MCF 10A (cell line): Measurements from ENCODE around the gene MYH6. TPM values are rescaled to one million over a fixed set of nuclear protein-coding genes. Genes with fewer than 3 reads are reported as not detected.

ENCODE experiments used
- BruUV-seq: library from RNA; stranded (reverse); fragments of 400-500 nt; replicated peaks from 2 replicates; lab custom pipeline; 2021; lab: Mats Ljungman, UMichigan
- CTCF ChIA-PET: fragments of 300-600 bp; sonication (Branson Sonifier 250); formaldehyde crosslinking; extraction: SDS; loops from one replicate; lab custom pipeline; 2021; ENCODE audit warnings: antibody characterized with exemption, inconsistent platforms; lab: Yijun Ruan, JAX
- POLR2A ChIA-PET: fragments of 300-600, 350-650 bp; sonication (Branson Sonifier 250); formaldehyde crosslinking; extraction: SDS; loops from one replicate; lab custom pipeline; 2020; ENCODE audit warnings: antibody characterized with exemption, inconsistent platforms; lab: Yijun Ruan, JAX
- DNase-seq: peaks from one replicate; pipeline ENCODE4 v3.0.0-alpha.2; 2018; ENCODE audit not compliant: unreplicated experiment
- H3K27ac Mint-ChIP-seq: one replicate; pipeline ENCODE4 v1.8.0; 2022; ENCODE audit warnings: mild to moderate bottlenecking, low read depth, mixed read lengths; ENCODE audit not compliant: unreplicated experiment
- H3K27me3 Mint-ChIP-seq: one replicate; pipeline ENCODE4 v1.8.0; 2022; ENCODE audit warnings: mixed read lengths; ENCODE audit not compliant: insufficient read depth, unreplicated experiment
- H3K36me3 Mint-ChIP-seq: one replicate; pipeline ENCODE4 v1.8.0; 2022; ENCODE audit warnings: mild to moderate bottlenecking, moderate library complexity, mixed read lengths; ENCODE audit not compliant: insufficient read depth, unreplicated experiment
- H3K4me1 Mint-ChIP-seq: one replicate; pipeline ENCODE4 v1.8.0; 2022; ENCODE audit warnings: mixed read lengths; ENCODE audit not compliant: insufficient read depth, unreplicated experiment
- H3K4me3 Mint-ChIP-seq: one replicate; pipeline ENCODE4 v1.8.0; 2022; ENCODE audit warnings: mild to moderate bottlenecking, moderate library complexity, mixed read lengths; ENCODE audit not compliant: unreplicated experiment
- H3K9me3 Mint-ChIP-seq: one replicate; pipeline ENCODE4 v1.8.0; 2022; ENCODE audit warnings: mixed read lengths; ENCODE audit not compliant: unreplicated experiment
- CTCF ChIP-seq: fragments of 200-600 bp; IDR thresholded peaks from one replicate; pipeline ENCODE4 v1.8.0; 2022; ENCODE audit warnings: antibody characterized with exemption, mild to moderate bottlenecking; ENCODE audit not compliant: unreplicated experiment
- intact Hi-C: fragments of 100-400 bp; cut with micrococcal nuclease; formaldehyde crosslinking; loops from 2 replicates; pipeline ENCODE4 v1.14.1; 2022
- total RNA-seq: library from RNA; stranded (reverse); gene quantifications from 2 replicates; pipeline ENCODE4 v1.2.3, GENCODE V29; 2022

Gene MYH6
- total RNA-seq, 1 experiment from 2014 or later = not detected

GRCh38 chr14:23434488-23435222, 26.6 kb upstream of the MYH6 start:
- no peak for TF ChIP-seq CTCF
- Mint-ChIP-seq H3K4me1 (no peaks in the 10 kb centered on the region), H3K36me3 (no peaks in the 10 kb centered on the region), H3K9me3 (no peaks in the 10 kb centered on the region), H3K27me3 (peaks cover 54% of the 10 kb centered on the region), H3K27ac (no peak overlapping the region), H3K4me3 (no peak overlapping the region)
- CTCF ChIA-PET = interaction anchor here (0.6 to 2.5 kb wide), 2 partner anchors 16 to 55 kb away, joined by 3 to 7 read pairs; no protein-coding TSS in a partner anchor
- no peak for DNase-seq
- POLR2A ChIA-PET = no interaction called here
- no TSS peak for BruUV-seq
- intact Hi-C loops = no loop called here

GRCh38 chr14:23433457-23433856, 25.4 kb upstream of the MYH6 start:
- no peak for DNase-seq
- H3K27ac Mint-ChIP-seq = no peak overlapping the region
- peaks cover 55% of the 10 kb centered on the region for H3K27me3 Mint-ChIP-seq
- ChIA-PET POLR2A (interaction anchor here (0.7 kb wide), 1 partner anchor 17 kb away, joined by 4 read pairs; no protein-coding TSS in a partner anchor), CTCF (interaction anchor here (0.5 kb wide), 1 partner anchor 469 kb away, joined by 5 read pairs; no protein-coding TSS in a partner anchor)
- no peak for TF ChIP-seq CTCF
- H3K9me3 Mint-ChIP-seq = no peaks in the 10 kb centered on the region
- no TSS peak for BruUV-seq
- H3K4me3 Mint-ChIP-seq = no peak overlapping the region
- intact Hi-C loops = no loop called here
- H3K4me1 Mint-ChIP-seq = no peaks in the 10 kb centered on the region
- no peaks in the 10 kb centered on the region for H3K36me3 Mint-ChIP-seq

GRCh38 chr14:23432946-23433345, 24.9 kb upstream of the MYH6 start:
- CTCF ChIA-PET = interaction anchor here (0.5 kb wide), 1 partner anchor 104 kb away, joined by 4 read pairs; no protein-coding TSS in a partner anchor
- no TSS peak for BruUV-seq
- Mint-ChIP-seq H3K27me3 (peaks cover 55% of the 10 kb centered on the region), H3K9me3 (no peaks in the 10 kb centered on the region), H3K27ac (no peak overlapping the region), H3K36me3 (no peaks in the 10 kb centered on the region), H3K4me1 (no peaks in the 10 kb centered on the region), H3K4me3 (no peak overlapping the region)
- intact Hi-C loops = no loop called here
- no peak for TF ChIP-seq CTCF
- POLR2A ChIA-PET = no interaction called here
- no peak for DNase-seq

- POLR2A ChIA-PET = no interaction called here
Measured at GRCh38 chr14:23432102-23432925, 24.2 kb upstream of the MYH6 start.

More at GRCh38 chr14:23432102-23432925, 24.2 kb upstream of the MYH6 start:
- H3K27ac Mint-ChIP-seq = no peak overlapping the region
- no peaks in the 10 kb centered on the region for H3K4me1 Mint-ChIP-seq
- H3K4me3 Mint-ChIP-seq = no peak overlapping the region
- BruUV-seq = no TSS peak
- CTCF ChIA-PET = interaction anchor here (0.5 to 0.6 kb wide), 2 partner anchors 104 to 131 kb away, joined by 3 to 4 read pairs; no protein-coding TSS in a partner anchor
- no peak for TF ChIP-seq CTCF
- peaks cover 55% of the 10 kb centered on the region for H3K27me3 Mint-ChIP-seq
- DNase-seq = no peak
- intact Hi-C loops = no loop called here
- no peaks in the 10 kb centered on the region for H3K36me3 Mint-ChIP-seq
- H3K9me3 Mint-ChIP-seq = no peaks in the 10 kb centered on the region
